Measurements from ENCODE around the gene RALGAPB.

The RALGAPB gene

GRCh38 chr20:38617830-38618196, 145.2 kb downstream of the RALGAPB start:
- Histone ChIP-seq H3K27me3 (ENCODE audit: control insufficient read depth in 2 of 2, insufficient read depth in 2 of 2, low read length in 2 of 2) (peaks cover 6 to 10% of the 10 kb centered on the region in 2 donors), H3K4me1 (ENCODE audit: control insufficient read depth in 2 of 2, insufficient read depth in 2 of 2, low read length in 2 of 2) (no peaks in the 10 kb centered on the region), H3K9ac (ENCODE audit: low read depth in 1 of 2, low read length in 2 of 2) (no peak overlapping the region), H3K27ac (ENCODE audit: low read depth in 2 of 2, low read length in 2 of 2) (no peak overlapping the region), H3K36me3 (ENCODE audit: control insufficient read depth in 2 of 2, insufficient read depth in 2 of 2, low read length in 2 of 2) (no peaks in the 10 kb centered on the region), H3K9me3 (ENCODE audit: control insufficient read depth in 2 of 2, low read length in 2 of 2) (no peaks in the 10 kb centered on the region), H3K4me3 (ENCODE audit: low read length in 2 of 2) (no peak overlapping the region)

GRCh38 chr20:38620441-38620840, 147.8 kb downstream of the RALGAPB start:
- Histone ChIP-seq H3K4me3 (ENCODE audit: low read length in 2 of 2) (no peak overlapping the region), H3K9ac (ENCODE audit: low read depth in 1 of 2, low read length in 2 of 2) (no peak overlapping the region), H3K27ac (ENCODE audit: low read depth in 2 of 2, low read length in 2 of 2) (no peak overlapping the region), H3K27me3 (ENCODE audit: control insufficient read depth in 2 of 2, insufficient read depth in 2 of 2, low read length in 2 of 2) (peaks cover 6 to 10% of the 10 kb centered on the region in 2 donors), H3K36me3 (ENCODE audit: control insufficient read depth in 2 of 2, insufficient read depth in 2 of 2, low read length in 2 of 2) (no peaks in the 10 kb centered on the region), H3K9me3 (ENCODE audit: control insufficient read depth in 2 of 2, low read length in 2 of 2) (no peaks in the 10 kb centered on the region), H3K4me1 (ENCODE audit: control insufficient read depth in 2 of 2, insufficient read depth in 2 of 2, low read length in 2 of 2) (no peaks in the 10 kb centered on the region)

GRCh38 chr20:38623061-38623460, 150.4 kb downstream of the RALGAPB start:
- Histone ChIP-seq H3K9me3 (ENCODE audit: control insufficient read depth in 2 of 2, low read length in 2 of 2) (no peaks in the 10 kb centered on the region), H3K4me1 (ENCODE audit: control insufficient read depth in 2 of 2, insufficient read depth in 2 of 2, low read length in 2 of 2) (no peaks in the 10 kb centered on the region), H3K9ac (ENCODE audit: low read depth in 1 of 2, low read length in 2 of 2) (no peak overlapping the region), H3K36me3 (ENCODE audit: control insufficient read depth in 2 of 2, insufficient read depth in 2 of 2, low read length in 2 of 2) (no peaks in the 10 kb centered on the region), H3K4me3 (ENCODE audit: low read length in 2 of 2) (no peak overlapping the region), H3K27me3 (ENCODE audit: control insufficient read depth in 2 of 2, insufficient read depth in 2 of 2, low read length in 2 of 2) (peaks cover 6 to 7% of the 10 kb centered on the region in 2 donors), H3K27ac (ENCODE audit: low read depth in 2 of 2, low read length in 2 of 2) (no peak overlapping the region)

GRCh38 chr20:38624084-38624483, 151.4 kb downstream of the RALGAPB start:
- H3K4me3 ChIP-seq (ENCODE audit: low read length in 2 of 2), result no peak overlapping the region
- H3K27ac ChIP-seq (ENCODE audit: low read depth in 2 of 2, low read length in 2 of 2), result no peak overlapping the region
- H3K36me3 ChIP-seq (ENCODE audit: control insufficient read depth in 2 of 2, insufficient read depth in 2 of 2, low read length in 2 of 2), result no peaks in the 10 kb centered on the region
- H3K9ac ChIP-seq (ENCODE audit: low read depth in 1 of 2, low read length in 2 of 2), result no peak overlapping the region
- no peaks in the 10 kb centered on the region for H3K4me1 ChIP-seq (ENCODE audit: control insufficient read depth in 2 of 2, insufficient read depth in 2 of 2, low read length in 2 of 2)
- H3K9me3 ChIP-seq (ENCODE audit: control insufficient read depth in 2 of 2, low read length in 2 of 2), result no peaks in the 10 kb centered on the region
- H3K27me3 ChIP-seq (ENCODE audit: control insufficient read depth in 2 of 2, insufficient read depth in 2 of 2, low read length in 2 of 2), result peaks cover 2% of the 10 kb centered on the region in 2 donors

- no peak overlapping the region for H3K9ac ChIP-seq (ENCODE audit: low read depth in 1 of 2, low read length in 2 of 2)
- no peaks in the 10 kb centered on the region for H3K9me3 ChIP-seq (ENCODE audit: control insufficient read depth in 2 of 2, low read length in 2 of 2)
- H3K27ac ChIP-seq (ENCODE audit: low read depth in 2 of 2, low read length in 2 of 2), result no peak overlapping the region
- no peaks in the 10 kb centered on the region for H3K36me3 ChIP-seq (ENCODE audit: control insufficient read depth in 2 of 2, insufficient read depth in 2 of 2, low read length in 2 of 2)
- H3K4me1 ChIP-seq (ENCODE audit: control insufficient read depth in 2 of 2, insufficient read depth in 2 of 2, low read length in 2 of 2), result no peaks in the 10 kb centered on the region
- no peaks in the 10 kb centered on the region for H3K27me3 ChIP-seq (ENCODE audit: control insufficient read depth in 2 of 2, insufficient read depth in 2 of 2, low read length in 2 of 2)
- no peak overlapping the region for H3K4me3 ChIP-seq (ENCODE audit: low read length in 2 of 2)
Measured at GRCh38 chr20:38625896-38626295, 153.3 kb downstream of the RALGAPB start.

GRCh38 chr20:38626921-38627659, 154.4 kb downstream of the RALGAPB start:
- Histone ChIP-seq H3K27me3 (ENCODE audit: control insufficient read depth in 2 of 2, insufficient read depth in 2 of 2, low read length in 2 of 2) (no peaks in the 10 kb centered on the region), H3K36me3 (ENCODE audit: control insufficient read depth in 2 of 2, insufficient read depth in 2 of 2, low read length in 2 of 2) (no peaks in the 10 kb centered on the region), H3K9ac (ENCODE audit: low read depth in 1 of 2, low read length in 2 of 2) (no peak overlapping the region), H3K27ac (ENCODE audit: low read depth in 2 of 2, low read length in 2 of 2) (no peak overlapping the region), H3K9me3 (ENCODE audit: control insufficient read depth in 2 of 2, low read length in 2 of 2) (no peaks in the 10 kb centered on the region), H3K4me1 (ENCODE audit: control insufficient read depth in 2 of 2, insufficient read depth in 2 of 2, low read length in 2 of 2) (no peaks in the 10 kb centered on the region), H3K4me3 (ENCODE audit: low read length in 2 of 2) (no peak overlapping the region)
